Lower lobe of right lung (tissue), 2 donors: ENCODE measurements around the gene GPR55. TPM values are rescaled to one million over a fixed set of nuclear protein-coding genes. Genes with fewer than 3 reads are reported as not detected.

Experiments
- ATAC-seq, 2 donors: fragments of 200-7000 bp; cut with Tn5 transposase; one replicate each; pipeline ENCODE4 v1.9.1; 2020 to 2022; ENCODE audit warnings: mild to moderate bottlenecking in 2 of 2, moderate library complexity in 2 of 2
- DNase-seq: peaks from one replicate; pipeline ENCODE4 v3.0.0-alpha.2; 2020
- H3K27ac ChIP-seq: fragments of 200-600 bp; one replicate; pipeline ENCODE4 v1.8.0; 2022
- H3K27me3 ChIP-seq: fragments of 200-600 bp; one replicate; pipeline ENCODE4 v1.8.0; 2022; ENCODE audit warnings: low read depth
- H3K36me3 ChIP-seq: fragments of 200-600 bp; one replicate; pipeline ENCODE4 v1.8.0; 2022; ENCODE audit warnings: mild to moderate bottlenecking
- H3K4me1 ChIP-seq: fragments of 200-600 bp; one replicate; pipeline ENCODE4 v1.8.0; 2022
- H3K4me3 ChIP-seq: fragments of 200-600 bp; one replicate; pipeline ENCODE4 v1.8.0; 2022; ENCODE audit warnings: mild to moderate bottlenecking
- H3K9me3 ChIP-seq: fragments of 200-600 bp; one replicate; pipeline ENCODE4 v1.8.0; 2022
- CTCF ChIP-seq: fragments of 200-600 bp; IDR thresholded peaks from one replicate; pipeline ENCODE4 v1.8.0; 2022; ENCODE audit warnings: antibody characterized with exemption, mild to moderate bottlenecking
- intact Hi-C: fragments of 100-400 bp; cut with DNase I; formaldehyde crosslinking; loops from one replicate; pipeline ENCODE4 v1.11.0; 2022
- total RNA-seq: library from RNA; stranded (reverse); fragmentation: NEBNext Ultra II Directional; extraction: Animal tissue kit (Norgen Biotek cat#: 25700); gene quantifications from one replicate; pipeline ENCODE4 v1.2.1, GENCODE V29; 2021
- donor health status: DM: no; HTN: yes; CAD: no; lungs with severe emphysema.

The GPR55 gene
- total RNA-seq, 1 donor from 2014 or later, result 0.74 TPM

GRCh38 chr2:230874456-230874855, 50.6 kb downstream of the GPR55 start:
- ATAC-seq (no peak), DNase-seq (no peak)
- TF ChIP-seq CTCF, result no peak
- H3K4me3 ChIP-seq, result no peak overlapping the region
- H3K9me3 ChIP-seq, result no peaks in the 10 kb centered on the region
- peaks cover 7% of the 10 kb centered on the region for H3K36me3 ChIP-seq
- no peak overlapping the region for H3K27ac ChIP-seq
- intact Hi-C loops, result no loop called here
- peaks cover 17% of the 10 kb centered on the region for H3K4me1 ChIP-seq
- no peaks in the 10 kb centered on the region for H3K27me3 ChIP-seq

- no peaks in the 10 kb centered on the region for H3K27me3 ChIP-seq
- ATAC-seq, result no peak
- intact Hi-C loops, result no loop called here
These were observed 51.2 kb downstream of the GPR55 start for GRCh38 chr2:230873661-230874401.

GRCh38 chr2:230872968-230873660, 51.9 kb downstream of the GPR55 start:
- Histone ChIP-seq H3K9me3 (no peaks in the 10 kb centered on the region), H3K4me1 (peaks cover 17% of the 10 kb centered on the region), H3K27ac (no peak overlapping the region), H3K36me3 (peaks cover 7% of the 10 kb centered on the region), H3K27me3 (no peaks in the 10 kb centered on the region), H3K4me3 (no peak overlapping the region)
- TF ChIP-seq CTCF, result no peak
- DNase-seq (no peak), ATAC-seq (no peak)
- intact Hi-C loops, result no loop called here

More at GRCh38 chr2:230873661-230874401, 51.2 kb downstream of the GPR55 start:
- no peak for TF ChIP-seq CTCF
- H3K4me3 ChIP-seq, result no peak overlapping the region
- H3K36me3 ChIP-seq, result peaks cover 7% of the 10 kb centered on the region
- H3K27ac ChIP-seq, result no peak overlapping the region
- no peak for DNase-seq
- no peaks in the 10 kb centered on the region for H3K9me3 ChIP-seq
- peaks cover 17% of the 10 kb centered on the region for H3K4me1 ChIP-seq

GRCh38 chr2:230872151-230872967, 52.7 kb downstream of the GPR55 start:
- intact Hi-C loops, result no loop called here
- Histone ChIP-seq H3K36me3 (peaks cover 7% of the 10 kb centered on the region), H3K9me3 (no peaks in the 10 kb centered on the region), H3K4me1 (peaks cover 17% of the 10 kb centered on the region), H3K27ac (no peak overlapping the region), H3K4me3 (no peak overlapping the region), H3K27me3 (no peaks in the 10 kb centered on the region)
- ATAC-seq, result no peak
- TF ChIP-seq CTCF, result no peak
- DNase-seq, result no peak

- Histone ChIP-seq H3K27ac (no peak overlapping the region), H3K36me3 (peaks cover under 1% of the 10 kb centered on the region), H3K4me3 (no peak overlapping the region), H3K4me1 (peaks cover 19% of the 10 kb centered on the region), H3K27me3 (no peaks in the 10 kb centered on the region), H3K9me3 (no peaks in the 10 kb centered on the region)
- DNase-seq, result no peak
- TF ChIP-seq CTCF, result no peak
- ATAC-seq, result no peak
- intact Hi-C loops, result no loop called here
These were observed 53.5 kb downstream of the GPR55 start for GRCh38 chr2:230871361-230872150.
